Lower leg skin (tissue), 3 donors: ENCODE results near the gene RC3H1.

Experiments used
- POLR2A ChIP-seq, 2 donors: fragments of 450-650 bp; IDR thresholded peaks; one replicate each; pipeline ENCODE4 v1.6.1; 2016 to 2017; ENCODE audit warnings: antibody characterized with exemption in 2 of 2, mild to moderate bottlenecking in 1 of 2, moderate library complexity in 1 of 2
- TF ChIP-seq, protein P1 (sequence below), 3 donors: fragments of 450-650 bp; IDR thresholded peaks; one replicate each; pipeline ENCODE4 v1.5.1; 2016; ENCODE audit warnings: antibody characterized with exemption in 3 of 3, mild to moderate bottlenecking in 3 of 3, moderate library complexity in 2 of 3

DNA sequence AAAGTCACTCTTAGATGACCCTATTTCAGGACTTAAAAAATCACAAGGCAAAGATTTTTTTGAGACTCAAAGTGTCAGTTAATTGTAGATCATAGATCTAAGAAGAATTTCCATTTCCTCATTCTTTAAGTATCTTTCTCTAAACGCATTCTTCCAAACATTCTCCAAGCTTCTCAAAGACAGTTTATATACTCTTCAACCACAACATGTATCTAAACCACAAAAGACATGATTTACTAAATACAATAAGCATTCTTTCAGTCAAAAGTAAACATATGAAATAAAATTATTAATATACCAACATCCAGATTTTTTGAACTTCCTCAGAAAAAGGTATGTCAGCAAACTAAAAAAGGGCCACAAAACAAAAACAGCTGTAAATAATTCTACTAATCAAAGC, 24.4 kb downstream of the RC3H1 start:
- TF ChIP-seq, protein P1, sequence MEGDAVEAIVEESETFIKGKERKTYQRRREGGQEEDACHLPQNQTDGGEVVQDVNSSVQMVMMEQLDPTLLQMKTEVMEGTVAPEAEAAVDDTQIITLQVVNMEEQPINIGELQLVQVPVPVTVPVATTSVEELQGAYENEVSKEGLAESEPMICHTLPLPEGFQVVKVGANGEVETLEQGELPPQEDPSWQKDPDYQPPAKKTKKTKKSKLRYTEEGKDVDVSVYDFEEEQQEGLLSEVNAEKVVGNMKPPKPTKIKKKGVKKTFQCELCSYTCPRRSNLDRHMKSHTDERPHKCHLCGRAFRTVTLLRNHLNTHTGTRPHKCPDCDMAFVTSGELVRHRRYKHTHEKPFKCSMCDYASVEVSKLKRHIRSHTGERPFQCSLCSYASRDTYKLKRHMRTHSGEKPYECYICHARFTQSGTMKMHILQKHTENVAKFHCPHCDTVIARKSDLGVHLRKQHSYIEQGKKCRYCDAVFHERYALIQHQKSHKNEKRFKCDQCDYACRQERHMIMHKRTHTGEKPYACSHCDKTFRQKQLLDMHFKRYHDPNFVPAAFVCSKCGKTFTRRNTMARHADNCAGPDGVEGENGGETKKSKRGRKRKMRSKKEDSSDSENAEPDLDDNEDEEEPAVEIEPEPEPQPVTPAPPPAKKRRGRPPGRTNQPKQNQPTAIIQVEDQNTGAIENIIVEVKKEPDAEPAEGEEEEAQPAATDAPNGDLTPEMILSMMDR (IDR thresholded peaks at IDR 0.05), result no peak
- TF ChIP-seq POLR2A (IDR thresholded peaks at IDR 0.05), result no peak
